Esophagus squamous epithelium (tissue), 4 donors: ENCODE results near the gene CUBN.

Experiments used
- POLR2A ChIP-seq, 4 donors: fragments of 450-650 bp; IDR thresholded peaks; one replicate each; pipeline ENCODE4 v1.6.1; 2017; ENCODE audit warnings: antibody characterized with exemption in 4 of 4, mild to moderate bottlenecking in 4 of 4, moderate library complexity in 3 of 4
- TF ChIP-seq, protein P1 (sequence below), 6 experiments: fragments of 450-650 bp in 4 of 6; fragments of 200-600 bp in 2 of 6; sonication (generic) in 2 of 6; IDR thresholded peaks; one replicate each; pipeline ENCODE4 v1.5.1; 2016 to 2019; ENCODE audit warnings: antibody characterized with exemption in 6 of 6, mild to moderate bottlenecking in 4 of 6, moderate library complexity in 4 of 6

DNA sequence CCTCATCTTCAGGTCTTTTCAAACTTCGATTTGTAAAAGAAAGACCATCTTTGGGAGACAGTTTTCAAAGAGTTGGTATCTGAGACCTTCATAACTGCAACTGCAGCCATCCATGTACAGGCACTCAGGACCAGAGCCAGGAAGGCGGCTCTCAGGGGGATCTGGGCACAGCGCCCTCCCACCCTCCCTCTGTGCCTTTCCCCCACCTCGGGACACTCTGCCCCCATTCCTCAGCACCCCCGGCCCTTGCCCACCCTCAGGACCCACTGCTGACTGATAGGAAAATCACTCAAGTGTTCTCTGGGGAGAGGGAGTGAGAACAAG is 143.6 kb downstream of the CUBN start:
- TF ChIP-seq, protein P1, sequence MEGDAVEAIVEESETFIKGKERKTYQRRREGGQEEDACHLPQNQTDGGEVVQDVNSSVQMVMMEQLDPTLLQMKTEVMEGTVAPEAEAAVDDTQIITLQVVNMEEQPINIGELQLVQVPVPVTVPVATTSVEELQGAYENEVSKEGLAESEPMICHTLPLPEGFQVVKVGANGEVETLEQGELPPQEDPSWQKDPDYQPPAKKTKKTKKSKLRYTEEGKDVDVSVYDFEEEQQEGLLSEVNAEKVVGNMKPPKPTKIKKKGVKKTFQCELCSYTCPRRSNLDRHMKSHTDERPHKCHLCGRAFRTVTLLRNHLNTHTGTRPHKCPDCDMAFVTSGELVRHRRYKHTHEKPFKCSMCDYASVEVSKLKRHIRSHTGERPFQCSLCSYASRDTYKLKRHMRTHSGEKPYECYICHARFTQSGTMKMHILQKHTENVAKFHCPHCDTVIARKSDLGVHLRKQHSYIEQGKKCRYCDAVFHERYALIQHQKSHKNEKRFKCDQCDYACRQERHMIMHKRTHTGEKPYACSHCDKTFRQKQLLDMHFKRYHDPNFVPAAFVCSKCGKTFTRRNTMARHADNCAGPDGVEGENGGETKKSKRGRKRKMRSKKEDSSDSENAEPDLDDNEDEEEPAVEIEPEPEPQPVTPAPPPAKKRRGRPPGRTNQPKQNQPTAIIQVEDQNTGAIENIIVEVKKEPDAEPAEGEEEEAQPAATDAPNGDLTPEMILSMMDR (IDR thresholded peaks at IDR 0.05) = no peak
- TF ChIP-seq POLR2A (IDR thresholded peaks at IDR 0.05) = no peak
